HEK293T (cell line): ENCODE measurements around the gene PTPN4.

Source experiments
- CTCF ChIA-PET: fragments of 350-600 bp; formaldehyde crosslinking; extraction: SDS; loops from one replicate; lab custom pipeline; 2021; ENCODE audit warnings: antibody characterized with exemption, inconsistent platforms; lab: Yijun Ruan, JAX
- POLR2A ChIA-PET: fragments of 350-600 bp; formaldehyde crosslinking; extraction: SDS; loops from one replicate; lab custom pipeline; 2020; ENCODE audit warnings: antibody characterized with exemption, inconsistent platforms; lab: Yijun Ruan, JAX
- DNase-seq: peaks from one replicate; pipeline ENCODE4 v3.0.0; 2012; ENCODE audit warnings: mixed read lengths; ENCODE audit errors: extremely low spot score
- ARNT ChIP-seq: fragments of 450-650 bp; IDR thresholded peaks from 2 replicates; pipeline ENCODE4 v1.6.1; 2017; ENCODE audit warnings: mild to moderate bottlenecking
- BHLHE40 ChIP-seq: fragments of 450-650 bp; IDR thresholded peaks from 2 replicates; pipeline ENCODE4 v1.6.1; 2016; ENCODE audit warnings: mild to moderate bottlenecking, moderate library complexity, borderline replicate concordance
- CTBP1 ChIP-seq: fragments of 450-650 bp; IDR thresholded peaks from 2 replicates; pipeline ENCODE4 v1.6.1; 2016; ENCODE audit warnings: borderline replicate concordance
- ELF4 ChIP-seq: fragments of 450-650 bp; IDR thresholded peaks from 2 replicates; pipeline ENCODE4 v1.6.1; 2017; ENCODE audit warnings: antibody characterized with exemption
- FOXA1 ChIP-seq: fragments of 450-650 bp; IDR thresholded peaks from 2 replicates; pipeline ENCODE4 v1.6.1; 2016; ENCODE audit warnings: mild to moderate bottlenecking
- FOXK2 ChIP-seq: fragments of 450-650 bp; IDR thresholded peaks from 2 replicates; pipeline ENCODE4 v1.6.1; 2016; ENCODE audit warnings: mild to moderate bottlenecking
- FOXM1 ChIP-seq: fragments of 450-650 bp; IDR thresholded peaks from 2 replicates; pipeline ENCODE4 v1.6.1; 2017; ENCODE audit warnings: mild to moderate bottlenecking, borderline replicate concordance
- HDGF ChIP-seq: fragments of 450-650 bp; IDR thresholded peaks from 2 replicates; pipeline ENCODE4 v1.6.1; 2017; ENCODE audit warnings: antibody characterized with exemption, borderline replicate concordance
- L3MBTL2 ChIP-seq: fragments of 450-650 bp; conservative IDR thresholded peaks from 2 replicates; pipeline ENCODE4 v1.6.1; 2016; ENCODE audit warnings: mild to moderate bottlenecking
- LEF1 ChIP-seq: fragments of 450-650 bp; IDR thresholded peaks from 2 replicates; pipeline ENCODE4 v1.6.1; 2017; ENCODE audit warnings: mild to moderate bottlenecking, borderline replicate concordance
- NFRKB ChIP-seq: fragments of 450-650 bp; IDR thresholded peaks from 2 replicates; pipeline ENCODE4 v1.6.1; 2016; ENCODE audit warnings: mild to moderate bottlenecking, moderate library complexity
- SP1 ChIP-seq: fragments of 450-650 bp; IDR thresholded peaks from 2 replicates; pipeline ENCODE4 v1.6.1; 2017
- SUZ12 ChIP-seq: fragments of 450-650 bp; IDR thresholded peaks from 2 replicates; pipeline ENCODE4 v1.6.1; 2016; ENCODE audit warnings: mild to moderate bottlenecking
- TARDBP ChIP-seq: fragments of 450-650 bp; IDR thresholded peaks from 2 replicates; pipeline ENCODE4 v1.6.1; 2016
- ZNF384 ChIP-seq: fragments of 450-650 bp; IDR thresholded peaks from 2 replicates; pipeline ENCODE4 v1.6.1; 2016
- TF ChIP-seq, protein P1 (sequence below): fragments of 450-650 bp; IDR thresholded peaks from 2 replicates; pipeline ENCODE4 v1.6.1; 2016

PTPN4 gene

GRCh38 chr2:119879502-119879901 lies 119.8 kb downstream of the PTPN4 start:
- DNase-seq: no peak
- POLR2A ChIA-PET: no interaction called here

DNA sequence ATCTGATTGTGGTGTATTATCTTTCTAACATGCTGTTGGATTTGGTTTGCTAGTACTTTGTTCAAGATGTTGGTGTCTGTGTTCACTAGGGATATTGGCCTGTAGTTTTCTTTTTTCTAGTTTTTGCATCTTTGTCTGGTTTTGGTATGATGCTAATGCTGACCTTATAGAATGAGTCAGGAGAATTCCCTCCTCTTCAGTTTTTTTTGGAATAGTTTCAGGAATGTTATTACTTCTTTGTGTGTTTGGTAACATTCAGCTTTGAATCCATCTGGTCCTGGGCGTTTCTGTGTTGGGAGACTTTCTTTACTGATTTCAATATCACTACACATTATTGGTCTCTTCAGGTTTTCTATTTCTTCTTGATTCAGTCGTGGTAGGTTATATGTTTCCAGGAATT lies 129.0 kb downstream of the PTPN4 start:
- TF ChIP-seq, protein P1, sequence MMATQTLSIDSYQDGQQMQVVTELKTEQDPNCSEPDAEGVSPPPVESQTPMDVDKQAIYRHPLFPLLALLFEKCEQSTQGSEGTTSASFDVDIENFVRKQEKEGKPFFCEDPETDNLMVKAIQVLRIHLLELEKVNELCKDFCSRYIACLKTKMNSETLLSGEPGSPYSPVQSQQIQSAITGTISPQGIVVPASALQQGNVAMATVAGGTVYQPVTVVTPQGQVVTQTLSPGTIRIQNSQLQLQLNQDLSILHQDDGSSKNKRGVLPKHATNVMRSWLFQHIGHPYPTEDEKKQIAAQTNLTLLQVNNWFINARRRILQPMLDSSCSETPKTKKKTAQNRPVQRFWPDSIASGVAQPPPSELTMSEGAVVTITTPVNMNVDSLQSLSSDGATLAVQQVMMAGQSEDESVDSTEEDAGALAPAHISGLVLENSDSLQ: no peak
- TF ChIP-seq LEF1 (no peak), NFRKB (no peak), SP1 (no peak), SUZ12 (no peak), FOXM1 (no peak), FOXA1 (no peak)
- ChIA-PET POLR2A (no interaction called here), CTCF (no interaction called here)
- DNase-seq: no peak

More at GRCh38 chr2:119879502-119879901, 119.8 kb downstream of the PTPN4 start:
- TF ChIP-seq CTBP1 (no peak), NFRKB (no peak)
- CTCF ChIA-PET: no interaction called here

DNA sequence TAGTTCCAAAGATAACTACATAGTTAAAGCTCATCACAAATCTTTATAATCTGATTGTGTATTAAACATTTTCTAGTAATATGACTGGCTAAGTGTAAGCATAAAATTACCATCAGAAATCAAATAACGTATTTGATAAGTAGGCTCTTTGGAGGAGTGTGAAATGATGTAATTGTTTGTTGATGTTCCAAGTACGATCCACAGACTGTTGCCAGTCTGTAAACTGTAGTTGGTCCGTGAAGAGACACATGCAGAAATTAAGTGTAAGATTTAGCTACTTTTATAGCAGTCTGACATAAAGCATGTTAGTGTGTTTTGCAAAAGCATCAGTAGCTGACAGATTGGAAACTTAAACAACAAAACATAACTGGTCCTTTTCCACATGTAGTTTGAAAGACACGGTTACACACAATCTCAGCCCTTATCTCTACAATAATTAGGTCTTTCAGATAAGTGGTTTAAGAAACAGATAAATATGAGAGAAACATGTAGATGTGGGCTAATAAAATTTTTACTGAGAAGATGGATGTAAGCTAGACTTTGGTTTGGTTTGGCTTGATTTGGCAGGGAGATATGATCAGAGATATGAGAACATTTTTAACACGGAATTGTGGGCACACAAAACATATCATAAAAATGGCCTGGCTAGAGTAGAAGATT lies 138.1 kb downstream of the PTPN4 start:
- ChIA-PET POLR2A (no interaction called here), CTCF (no interaction called here)
- DNase-seq: no peak
- no peak for TF ChIP-seq L3MBTL2
- TF ChIP-seq HDGF: no peak
- no peak for TF ChIP-seq FOXM1
- no peak for TF ChIP-seq NFRKB
- no peak for TF ChIP-seq FOXA1
- no peak for TF ChIP-seq TARDBP

- TF ChIP-seq BHLHE40 (no peak), LEF1 (no peak), ZNF384 (no peak), FOXM1 (no peak), NFRKB (no peak), CTBP1 (no peak), FOXK2 (no peak), SUZ12 (no peak), ARNT (no peak), HDGF (no peak), TARDBP (no peak), FOXA1 (no peak), SP1 (no peak), ELF4 (no peak), L3MBTL2 (no peak)
- TF ChIP-seq, protein P1: no peak
- POLR2A ChIA-PET: no interaction called here
- no peak for DNase-seq
- CTCF ChIA-PET: no interaction called here
Observed at GRCh38 chr2:119901013-119901412, 141.3 kb downstream of the PTPN4 start.

GRCh38 chr2:119910566-119910965 lies 150.8 kb downstream of the PTPN4 start:
- CTCF ChIA-PET: no interaction called here
- no peak for DNase-seq
- TF ChIP-seq BHLHE40 (no peak), FOXK2 (no peak), LEF1 (no peak), TARDBP (no peak), ZNF384 (no peak), ARNT (no peak), SUZ12 (no peak), NFRKB (no peak)
- POLR2A ChIA-PET: no interaction called here

DNA sequence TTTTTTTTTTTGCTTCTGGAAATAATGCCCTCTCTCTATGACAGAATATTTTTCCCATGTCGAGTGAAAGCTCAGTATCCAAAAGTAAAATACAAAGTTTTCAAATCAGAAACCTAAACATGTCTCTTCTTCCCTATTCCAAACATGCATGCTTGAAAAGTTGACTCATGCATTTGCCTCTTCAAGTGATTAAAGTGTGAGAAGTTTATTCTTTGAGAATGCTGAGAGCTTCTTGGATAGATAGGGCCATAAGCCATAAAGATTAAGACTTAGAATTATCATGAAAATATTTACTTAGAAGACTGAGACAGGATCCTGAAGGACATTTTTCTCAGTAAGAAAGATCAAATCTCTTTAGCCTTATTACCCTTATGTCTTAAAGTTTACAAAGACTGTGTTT lies 154.5 kb downstream of the PTPN4 start:
- POLR2A ChIA-PET: no interaction called here
- TF ChIP-seq SP1 (no peak), L3MBTL2 (no peak), HDGF (no peak), ZNF384 (no peak), BHLHE40 (no peak), FOXK2 (no peak)
- CTCF ChIA-PET: no interaction called here
- DNase-seq: no peak

GRCh38 chr2:119921825-119922224 lies 162.1 kb downstream of the PTPN4 start:
- CTCF ChIA-PET: no interaction called here
- no peak for DNase-seq
- TF ChIP-seq SUZ12 (no peak), TARDBP (no peak), NFRKB (no peak), CTBP1 (no peak), FOXA1 (no peak), HDGF (no peak), LEF1 (no peak), SP1 (no peak), FOXK2 (no peak), ZNF384 (no peak)
- TF ChIP-seq, protein P1: no peak
- POLR2A ChIA-PET: no interaction called here
